GM03348 (cell line): Measurements from ENCODE around the gene MAEA.

Experiments
- DNase-seq: peaks from one replicate; pipeline ENCODE4 v3.0.0; 2012; ENCODE audit warnings: low spot score

The MAEA gene

GRCh38 chr4:1289207-1290164, at the start of gene MAEA:
MAEA (plus strand) TSS chr4:1289891; CDS start chr4:1289914, 23 bp downstream.
- peak; percentile 100 for DNase-seq

DNA sequence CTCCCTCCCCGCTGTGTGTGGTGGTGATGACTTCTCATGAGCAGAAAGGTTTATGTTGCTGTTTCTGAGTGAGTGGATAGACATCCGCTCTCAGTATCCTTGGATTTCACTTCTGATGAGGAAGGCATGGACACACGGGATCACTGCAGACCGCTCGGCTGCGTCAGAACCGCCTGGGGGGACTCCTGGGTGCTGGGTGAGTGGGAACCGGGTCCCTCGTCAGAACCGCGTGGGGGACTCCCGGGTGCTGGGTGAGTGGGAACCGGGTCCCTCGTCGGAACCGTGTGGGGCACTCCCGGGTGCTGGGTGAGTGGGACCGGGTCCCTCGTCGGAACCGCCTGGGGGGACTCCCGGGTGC, 49.8 kb upstream of the MAEA start:
- no peak for DNase-seq

DNA sequence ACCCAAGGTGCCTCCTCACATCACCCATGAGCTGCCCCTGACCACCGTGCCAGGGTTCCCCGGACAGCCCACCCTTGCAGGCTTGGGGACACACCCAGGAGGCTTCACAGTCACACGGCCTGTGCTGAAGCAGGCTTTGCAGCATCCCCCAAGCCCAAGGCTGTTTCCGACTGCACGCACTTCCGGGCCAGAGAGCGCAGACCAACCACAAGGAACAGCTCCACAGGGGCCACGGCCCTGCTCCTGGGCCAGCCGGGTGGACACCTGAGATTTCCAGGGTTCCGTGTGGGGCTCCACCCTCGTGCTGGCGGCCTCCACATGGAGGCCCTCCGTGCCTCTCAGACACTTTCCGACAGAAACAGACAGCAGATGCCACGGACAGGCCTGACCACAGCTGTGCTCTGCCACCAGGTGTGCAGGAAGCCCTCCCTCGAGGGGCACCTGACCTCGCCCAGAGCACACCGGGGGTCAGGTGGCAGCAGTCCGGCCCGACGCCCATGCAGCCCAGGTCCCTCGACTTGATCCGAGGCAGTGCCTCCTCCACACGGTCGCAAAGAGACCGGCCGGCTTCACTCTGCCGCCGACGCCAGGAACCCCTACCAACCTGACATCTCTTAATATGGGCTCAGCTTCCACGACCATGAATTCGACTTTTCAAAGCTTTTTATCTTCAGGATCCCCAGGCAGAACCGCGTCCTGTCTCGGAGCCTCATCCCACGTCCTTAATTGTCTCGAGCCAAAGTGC, 48.8 kb upstream of the MAEA start:
- no peak for DNase-seq

GRCh38 chr4:1241466-1241935, 48.2 kb upstream of the MAEA start:
- DNase-seq = no peak

GRCh38 chr4:1241936-1242505, 47.7 kb upstream of the MAEA start:
- DNase-seq = no peak

DNA sequence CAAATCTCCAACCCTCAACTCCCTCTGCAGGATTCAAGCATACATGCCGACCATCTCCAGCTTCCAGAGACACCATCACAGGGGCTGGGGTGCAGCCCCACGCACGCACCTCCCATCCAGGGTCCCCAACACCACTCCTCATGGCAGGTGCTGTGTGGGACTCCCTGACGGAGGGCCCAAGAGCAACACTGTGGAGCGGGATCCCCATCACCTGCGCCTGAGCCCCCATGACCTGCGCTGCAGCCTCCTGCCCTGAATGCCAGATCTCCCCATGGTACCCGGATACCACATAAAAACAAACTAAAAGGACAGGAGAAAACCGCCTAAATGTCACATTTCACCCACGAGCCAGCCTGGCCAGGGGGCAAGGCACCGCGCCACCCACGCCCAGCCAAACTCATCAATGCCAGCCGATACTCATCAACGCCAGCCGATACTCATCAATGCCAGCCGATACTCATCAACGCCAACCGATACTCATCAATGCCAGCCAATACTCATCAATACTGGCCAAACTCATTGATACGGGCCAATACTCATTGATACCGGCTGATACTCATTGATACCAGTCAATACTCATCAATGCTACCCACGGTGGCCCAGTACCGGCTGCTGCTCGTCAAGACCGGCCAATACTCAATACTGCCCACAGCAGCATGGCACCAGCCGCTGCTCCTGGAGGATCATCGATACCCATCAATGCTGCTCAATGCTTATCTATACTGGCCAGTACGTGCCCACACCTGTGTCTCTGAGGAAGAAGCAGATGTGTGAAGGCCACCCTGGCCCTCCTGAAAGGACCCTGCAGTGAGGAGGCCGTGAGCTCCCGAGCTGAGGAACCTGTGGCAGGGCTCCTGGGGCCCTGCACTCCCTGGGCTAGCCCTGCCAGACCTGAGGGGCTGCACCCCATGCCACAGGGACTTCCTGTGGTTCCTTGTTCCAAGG, 46.9 kb upstream of the MAEA start:
- DNase-seq = no peak

- DNase-seq = no peak
Measured at GRCh38 chr4:1243451-1244080, 46.1 kb upstream of the MAEA start.

DNA sequence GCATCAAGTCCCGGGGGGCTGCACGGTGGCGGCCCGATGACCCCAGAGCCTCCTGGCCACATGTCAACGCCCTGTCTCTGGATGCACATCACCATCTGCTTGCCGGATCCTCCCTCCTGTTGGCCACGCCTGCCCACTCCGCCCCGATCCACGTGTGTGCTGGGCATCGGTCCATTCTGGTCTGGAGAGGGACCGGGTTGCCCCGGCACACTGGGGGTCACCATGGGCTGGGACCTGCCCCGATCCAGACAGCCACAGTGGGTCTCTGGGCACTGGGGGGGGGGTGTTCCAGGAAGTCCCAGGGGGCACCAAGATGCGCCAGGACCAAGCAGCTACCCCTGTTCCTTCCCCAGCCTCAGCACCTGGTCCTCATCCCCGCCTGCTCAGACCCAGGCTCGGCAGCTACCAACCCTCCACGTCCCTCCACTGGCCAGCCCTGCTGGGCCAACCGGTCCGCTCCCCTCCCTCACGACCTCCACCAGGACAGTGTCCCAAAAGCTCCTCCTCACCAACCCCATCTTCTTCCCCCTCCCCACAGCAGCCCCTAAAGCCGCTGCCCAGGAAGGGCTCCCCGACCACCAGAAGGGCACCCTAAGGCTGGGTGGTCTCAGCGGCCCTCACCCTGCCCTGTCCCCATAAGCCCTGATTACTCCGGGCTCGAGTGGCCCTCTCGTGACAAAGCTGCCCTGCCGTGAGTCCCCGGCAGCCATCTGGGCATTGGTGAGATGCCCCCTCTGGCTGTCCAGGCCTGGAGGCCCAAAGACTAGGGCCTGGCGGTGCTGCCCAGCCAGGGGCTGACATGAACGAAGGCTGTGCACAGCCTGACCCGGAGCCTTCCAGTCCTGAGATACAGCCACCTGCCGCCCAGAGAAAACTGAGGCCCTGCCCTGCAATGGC, 45.4 kb upstream of the MAEA start:
- peak; percentile 56 for DNase-seq

DNA sequence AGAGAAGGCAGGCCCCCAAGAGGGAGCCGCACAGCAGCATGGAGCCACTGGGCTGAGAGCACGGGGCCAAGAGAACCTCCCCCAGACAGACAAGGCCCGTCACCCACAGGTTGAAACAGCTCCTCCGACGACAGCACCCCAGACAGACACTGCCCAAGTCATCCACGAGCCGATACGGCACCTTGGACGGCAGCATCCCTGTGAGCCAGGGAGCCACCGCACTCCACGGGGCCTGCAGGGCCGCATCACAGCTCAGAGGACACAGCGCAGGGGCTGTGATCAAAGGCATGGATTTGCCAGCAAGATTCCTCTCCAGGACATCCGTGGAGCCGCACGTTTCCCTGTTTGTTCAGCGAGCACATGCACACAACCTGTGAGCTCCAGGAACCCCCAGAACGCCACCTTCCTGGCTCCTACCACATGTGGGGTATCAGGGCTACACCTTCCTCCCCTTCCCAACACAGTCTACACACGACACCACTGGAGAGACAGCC, 44.7 kb upstream of the MAEA start:
- no peak for DNase-seq

GRCh38 chr4:1245481-1246051, 44.1 kb upstream of the MAEA start:
- no peak for DNase-seq

DNA sequence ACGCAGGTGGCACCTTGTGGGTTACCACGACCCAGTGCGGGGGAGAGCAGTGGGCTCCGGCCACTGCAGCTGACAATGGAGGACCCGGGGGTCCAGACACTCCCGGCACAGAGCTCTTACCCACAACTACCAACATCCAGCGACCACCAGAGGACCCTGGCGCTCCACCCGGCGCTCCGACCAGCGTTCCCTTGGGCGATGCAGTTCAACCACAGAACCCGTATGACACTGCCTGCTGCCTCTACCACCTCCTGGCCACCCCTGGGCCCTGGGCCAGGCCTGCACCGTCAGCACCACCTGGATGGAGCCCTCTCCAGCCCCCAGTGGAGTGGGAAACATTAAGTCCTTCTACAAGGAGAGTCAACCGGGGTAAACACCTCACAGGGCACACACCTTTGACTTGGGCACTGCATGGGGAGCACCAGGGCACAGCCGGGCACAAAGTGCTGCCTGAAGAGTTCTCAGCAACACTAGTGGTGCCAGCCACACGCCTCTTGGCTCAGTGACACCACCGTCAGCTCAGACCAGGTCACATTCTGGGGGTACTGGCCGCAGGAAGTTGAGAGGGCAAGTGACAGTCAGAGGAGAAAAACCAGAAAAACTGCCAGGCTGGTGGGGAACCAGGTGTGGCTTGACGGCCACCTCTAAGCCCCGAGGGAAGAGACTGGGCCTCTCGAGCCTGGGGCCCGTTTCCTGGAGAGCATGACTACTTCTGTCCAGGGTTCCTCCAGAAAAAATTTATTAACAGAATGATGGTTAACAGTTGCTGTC, 43.4 kb upstream of the MAEA start:
- DNase-seq = peak; percentile 21

DNA sequence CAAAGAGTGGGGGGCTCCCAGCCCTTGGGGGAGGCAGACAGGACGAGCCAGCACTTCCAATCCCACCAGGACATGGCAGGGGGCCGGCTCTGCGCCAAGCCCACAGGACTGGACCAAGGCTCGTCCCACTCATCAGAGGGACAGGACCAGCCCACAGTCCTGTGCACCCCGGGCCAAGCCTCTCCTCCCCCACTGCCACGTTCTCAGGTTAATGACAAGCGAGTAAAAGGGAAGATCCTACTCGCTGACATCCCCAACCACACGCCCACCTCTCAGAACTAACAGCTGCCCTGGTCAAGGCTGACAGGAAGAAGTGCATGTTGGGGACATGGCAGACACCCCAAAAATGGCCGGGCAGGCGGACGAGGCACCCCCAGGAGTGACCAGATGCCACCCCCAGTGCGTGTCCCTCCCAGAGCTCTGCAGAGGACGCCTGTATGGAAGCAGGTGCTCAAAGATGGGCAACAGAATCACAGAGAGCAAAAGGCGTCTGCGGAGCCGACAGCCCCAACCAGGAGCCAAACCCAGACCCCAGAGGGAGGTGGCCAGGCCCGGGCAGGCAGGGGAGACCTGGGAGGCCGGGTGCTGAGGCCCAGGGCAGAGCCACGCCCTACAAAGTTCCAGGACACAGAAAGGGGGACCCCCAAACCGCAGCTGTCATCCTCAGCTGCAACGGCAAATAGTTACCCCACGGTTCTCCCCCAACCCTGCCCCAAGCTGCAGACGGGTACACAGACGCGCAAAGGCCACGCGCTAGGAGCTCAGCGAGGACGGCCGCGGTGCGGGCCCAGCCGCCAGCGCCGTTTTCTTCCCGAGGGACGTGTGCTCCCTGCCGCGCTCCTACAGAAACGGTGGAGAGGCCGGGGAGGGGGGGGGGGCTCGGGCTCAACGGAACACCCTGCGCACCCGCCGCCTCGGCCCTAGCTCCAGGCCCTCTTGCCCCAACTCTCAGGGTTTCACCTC, 42.5 kb upstream of the MAEA start:
- peak; percentile 59 for DNase-seq

DNA sequence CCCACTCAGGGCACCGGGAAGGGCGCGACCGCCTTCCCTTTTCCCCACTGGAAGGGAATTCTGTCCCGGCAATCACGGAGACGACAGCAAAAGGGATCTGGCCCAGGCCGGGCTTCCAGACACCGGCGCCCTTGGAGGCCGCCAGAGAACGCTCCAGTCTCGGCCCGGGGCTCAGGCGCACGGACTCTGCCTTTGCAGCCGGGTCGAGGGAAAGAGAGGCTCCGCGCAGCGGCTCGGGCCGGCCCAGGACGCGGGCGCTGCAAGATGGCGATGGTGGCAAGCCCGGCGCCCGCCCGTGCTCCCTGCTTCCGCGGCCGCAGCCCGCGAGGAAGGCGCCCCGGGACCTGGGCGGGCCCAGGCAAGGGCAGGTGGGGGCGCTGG, 41.8 kb upstream of the MAEA start:
- no peak for DNase-seq

GRCh38 chr4:1248245-1249147, 41.2 kb upstream of the MAEA start, which contains the start of gene CTBP1:
CTBP1 (minus strand) TSS chr4:1249130; CDS start chr4:1241331, 7,799 bp downstream.
- peak; percentile 100 for DNase-seq

DNA sequence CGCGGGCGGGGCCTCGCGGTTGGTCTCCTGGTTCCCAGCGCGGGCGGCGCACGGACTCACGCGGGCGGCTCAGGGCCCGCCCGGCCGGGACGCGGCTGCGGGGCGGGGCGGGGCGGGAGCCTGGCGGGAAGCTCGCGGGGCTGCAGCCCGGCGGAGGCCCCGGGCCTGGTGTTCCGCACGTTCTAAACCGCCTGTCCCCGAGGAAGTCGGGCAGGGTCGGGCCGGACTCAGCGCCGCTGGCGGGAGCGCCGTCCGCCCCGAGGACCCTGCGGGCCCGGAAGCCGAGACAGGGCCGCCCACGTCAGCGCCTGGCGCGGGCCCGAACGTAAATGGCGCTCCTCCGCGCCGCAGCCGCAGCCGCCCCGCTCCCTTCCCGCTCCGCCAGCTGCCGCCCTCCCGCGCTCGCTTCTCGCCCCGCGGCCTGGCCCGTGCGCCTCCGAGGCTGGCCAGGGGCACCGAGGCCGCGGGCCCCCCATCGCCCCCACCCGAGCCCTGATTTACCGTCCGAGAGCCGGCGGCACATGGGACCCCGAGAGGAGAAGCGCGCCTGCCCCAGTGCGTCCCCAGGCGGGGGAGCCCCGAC, 40.5 kb upstream of the MAEA start:
- peak; percentile 95 for DNase-seq
